Neural progenitor cell (in vitro differentiated cells): ENCODE measurements around the gene NUAK1.

Source experiments
- EZH2 ChIP-seq: fragments of 200-600 bp; sonication (generic); IDR thresholded peaks from 2 replicates; pipeline ENCODE4 v1.6.1; 2017; ENCODE audit warnings: antibody characterized with exemption, mild to moderate bottlenecking, moderate library complexity
- EZH2phosphoT487 ChIP-seq: fragments of 200-600 bp; sonication (generic); IDR thresholded peaks from 2 replicates; pipeline ENCODE4 v1.6.1; 2017; ENCODE audit warnings: antibody characterized with exemption
- TF ChIP-seq, protein P1 (sequence below): fragments of 200-600 bp; sonication (generic); IDR thresholded peaks from 2 replicates; pipeline ENCODE4 v1.5.1; 2017; ENCODE audit warnings: antibody characterized with exemption, mild to moderate bottlenecking

- TF ChIP-seq, protein P1, sequence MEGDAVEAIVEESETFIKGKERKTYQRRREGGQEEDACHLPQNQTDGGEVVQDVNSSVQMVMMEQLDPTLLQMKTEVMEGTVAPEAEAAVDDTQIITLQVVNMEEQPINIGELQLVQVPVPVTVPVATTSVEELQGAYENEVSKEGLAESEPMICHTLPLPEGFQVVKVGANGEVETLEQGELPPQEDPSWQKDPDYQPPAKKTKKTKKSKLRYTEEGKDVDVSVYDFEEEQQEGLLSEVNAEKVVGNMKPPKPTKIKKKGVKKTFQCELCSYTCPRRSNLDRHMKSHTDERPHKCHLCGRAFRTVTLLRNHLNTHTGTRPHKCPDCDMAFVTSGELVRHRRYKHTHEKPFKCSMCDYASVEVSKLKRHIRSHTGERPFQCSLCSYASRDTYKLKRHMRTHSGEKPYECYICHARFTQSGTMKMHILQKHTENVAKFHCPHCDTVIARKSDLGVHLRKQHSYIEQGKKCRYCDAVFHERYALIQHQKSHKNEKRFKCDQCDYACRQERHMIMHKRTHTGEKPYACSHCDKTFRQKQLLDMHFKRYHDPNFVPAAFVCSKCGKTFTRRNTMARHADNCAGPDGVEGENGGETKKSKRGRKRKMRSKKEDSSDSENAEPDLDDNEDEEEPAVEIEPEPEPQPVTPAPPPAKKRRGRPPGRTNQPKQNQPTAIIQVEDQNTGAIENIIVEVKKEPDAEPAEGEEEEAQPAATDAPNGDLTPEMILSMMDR: no peak
- TF ChIP-seq EZH2 (no peak), EZH2phosphoT487 (no peak)
Measured at GRCh38 chr12:106144847-106145246, 6.1 kb upstream of the NUAK1 start.
